PFSK-1 (cell line): ENCODE measurements around the gene MYL7.

Experiments
- POLR2AphosphoS5 ChIP-seq: IDR thresholded peaks from 2 replicates; pipeline ENCODE4 v1.6.1; 2012; ENCODE audit warnings: low read depth, mild to moderate bottlenecking, control low read depth, low read length, moderate library complexity
- REST ChIP-seq, 2 experiments: IDR thresholded peaks; 2 replicates each; pipeline versions ENCODE4 v1.6.1 to v1.8.0; 2011 to 2012; ENCODE audit warnings: low read depth in 2 of 2, low read length in 2 of 2, control low read depth in 1 of 2, inconsistent platforms in 1 of 2, mild to moderate bottlenecking in 1 of 2, moderate library complexity in 1 of 2; ENCODE audit not compliant: insufficient read depth in 1 of 2
- TAF1 ChIP-seq: IDR thresholded peaks from 2 replicates; pipeline ENCODE4 v1.6.1; 2012; ENCODE audit warnings: low read length, control low read depth, borderline replicate concordance; ENCODE audit not compliant: insufficient read depth

- TF ChIP-seq REST (IDR thresholded peaks at IDR 0.05; ENCODE audit: insufficient read depth in 1 of 2, low read depth in 2 of 2, low read length in 2 of 2), result no peak
- TF ChIP-seq POLR2AphosphoS5, result no peak; the same call in 1 of the 2 replicates
- TF ChIP-seq TAF1, result no peak
Measured at GRCh38 chr7:44114586-44115310, 26.4 kb downstream of the MYL7 start.
